Activated naive CD4-positive, alpha-beta T cell treated with anti-CD3 and anti-CD28 coated beads, Interleukin-2, amount 50 U/mL, for 72 hours (primary cell): ENCODE data around the gene TSPYL6. TPM values are rescaled to one million over a fixed set of nuclear protein-coding genes. Genes with fewer than 3 reads are reported as not detected.
A peak's percentile ranks its signal among the peaks of the same experiment; 100 is the strongest.
"Not testable (repeated sequence)": the region's sequence is repeated elsewhere in the genome, so short reads cannot be mapped to it uniquely, and the experiment has no call there.

Experiments used
- ATAC-seq, 2 donors: fragments of 150-1000 bp; cut with Tn5 transposase; 2 replicates each; pipeline ENCODE4 v1.10.0; 2021; ENCODE audit warnings: mild to moderate bottlenecking in 2 of 2, moderate library complexity in 2 of 2
- DNase-seq, 2 donors: peaks; one replicate each; pipeline ENCODE4 v3.0.0; 2021 to 2022; ENCODE audit warnings: low spot score in 2 of 2
- H3K27ac Mint-ChIP-seq, 2 donors: one replicate each; pipeline ENCODE4 v1.8.0; 2022; ENCODE audit warnings: mild to moderate bottlenecking in 2 of 2, mixed read lengths in 2 of 2
- H3K36me3 Mint-ChIP-seq, 2 donors: one replicate each; pipeline ENCODE4 v1.8.0; 2022; ENCODE audit warnings: mixed read lengths in 2 of 2
- H3K9me3 Mint-ChIP-seq, 2 donors: one replicate each; pipeline ENCODE4 v1.8.0; 2022; ENCODE audit warnings: mixed read lengths in 2 of 2
- total RNA-seq, 2 donors: library from RNA; stranded (reverse); gene quantifications; one replicate each; pipeline ENCODE4 v1.2.3, GENCODE V29; 2022

The TSPYL6 gene
- total RNA-seq = not detected

GRCh38 chr2:54256091-54256694 is at the start of gene TSPYL6:
TSPYL6 (minus strand) TSS chr2:54256229; CDS start chr2:54256151, 78 bp downstream.
- Mint-ChIP-seq H3K27ac (no peak within 1 kb of the TSS), H3K36me3 (peaks cover 0 to 6% of the 10 kb centered on the region in 2 donors), H3K9me3 (no peaks in the 10 kb centered on the region)
- DNase-seq = no peak
- no peak for ATAC-seq

- no peak for DNase-seq
- Mint-ChIP-seq H3K9me3 (no peaks in the 10 kb centered on the region), H3K36me3 (peaks cover 0 to 6% of the 10 kb centered on the region in 2 donors), H3K27ac (no peak overlapping the region)
- no peak for ATAC-seq
Observed at GRCh38 chr2:54303631-54304030, 47.6 kb upstream of the TSPYL6 start.

GRCh38 chr2:54298514-54298913 is 42.5 kb upstream of the TSPYL6 start:
- Mint-ChIP-seq H3K9me3 (no peaks in the 10 kb centered on the region), H3K36me3 (no peaks in the 10 kb centered on the region), H3K27ac (no peak overlapping the region)
- ATAC-seq (no peak), DNase-seq (no peak)

GRCh38 chr2:54295911-54296310 is 39.9 kb upstream of the TSPYL6 start:
- DNase-seq (no peak), ATAC-seq (no peak)
- Mint-ChIP-seq H3K36me3 (no peaks in the 10 kb centered on the region), H3K27ac (no peak overlapping the region), H3K9me3 (no peaks in the 10 kb centered on the region)

GRCh38 chr2:54294665-54295064 is 38.6 kb upstream of the TSPYL6 start:
- not testable (repeated sequence) for H3K9me3 Mint-ChIP-seq, H3K36me3 Mint-ChIP-seq, ATAC-seq

GRCh38 chr2:54290356-54291025 is 34.5 kb upstream of the TSPYL6 start:
- DNase-seq (no peak), ATAC-seq (no peak)
- Mint-ChIP-seq H3K27ac (no peak overlapping the region), H3K36me3 (peaks cover 0 to 3% of the 10 kb centered on the region in 2 donors), H3K9me3 (peaks cover 0 to 3% of the 10 kb centered on the region in 2 donors)

More at GRCh38 chr2:54294665-54295064, 38.6 kb upstream of the TSPYL6 start:
- H3K27ac Mint-ChIP-seq, DNase-seq: not testable (repeated sequence)

GRCh38 chr2:54289917-54290316 is 33.9 kb upstream of the TSPYL6 start:
- H3K9me3 Mint-ChIP-seq = peaks cover 0 to 5% of the 10 kb centered on the region in 2 donors
- DNase-seq = no peak
- no peak overlapping the region for H3K27ac Mint-ChIP-seq
- ATAC-seq = no peak
- H3K36me3 Mint-ChIP-seq = peaks cover 0 to 8% of the 10 kb centered on the region in 2 donors

- Mint-ChIP-seq H3K9me3 (peaks cover 0 to 10% of the 10 kb centered on the region in 2 donors), H3K27ac (no peak overlapping the region), H3K36me3 (peaks cover 0 to 8% of the 10 kb centered on the region in 2 donors)
- DNase-seq (no peak), ATAC-seq (no peak)
Observed at GRCh38 chr2:54287532-54287931, 31.5 kb upstream of the TSPYL6 start.

- no peak for DNase-seq
- Mint-ChIP-seq H3K9me3 (peaks cover 0 to 10% of the 10 kb centered on the region in 2 donors), H3K27ac (no peak overlapping the region), H3K36me3 (peaks cover 0 to 8% of the 10 kb centered on the region in 2 donors)
- ATAC-seq = no peak
Observed at GRCh38 chr2:54285451-54285850, 29.4 kb upstream of the TSPYL6 start.

- no peak overlapping the region for H3K27ac Mint-ChIP-seq
- peaks cover 0 to 10% of the 10 kb centered on the region in 2 donors for H3K9me3 Mint-ChIP-seq
- peaks cover 0 to 8% of the 10 kb centered on the region in 2 donors for H3K36me3 Mint-ChIP-seq
- ATAC-seq = no peak
- DNase-seq = no peak
Observed at GRCh38 chr2:54284826-54285225, 28.8 kb upstream of the TSPYL6 start.

GRCh38 chr2:54279385-54279784 is 23.4 kb upstream of the TSPYL6 start:
- peaks cover 0 to 2% of the 10 kb centered on the region in 2 donors for H3K9me3 Mint-ChIP-seq
- DNase-seq (no peak), ATAC-seq (no peak)
- no peak overlapping the region for H3K27ac Mint-ChIP-seq
- H3K36me3 Mint-ChIP-seq = no peaks in the 10 kb centered on the region

- H3K36me3 Mint-ChIP-seq = no peaks in the 10 kb centered on the region
- ATAC-seq (no peak), DNase-seq (no peak)
- H3K9me3 Mint-ChIP-seq = peaks cover 0 to 7% of the 10 kb centered on the region in 2 donors
- H3K27ac Mint-ChIP-seq = no peak overlapping the region
Observed at GRCh38 chr2:54275541-54275940, 19.5 kb upstream of the TSPYL6 start.

GRCh38 chr2:54274781-54275242 is 18.8 kb upstream of the TSPYL6 start:
- Mint-ChIP-seq H3K36me3 (no peaks in the 10 kb centered on the region), H3K9me3 (peaks cover 0 to 7% of the 10 kb centered on the region in 2 donors), H3K27ac (peak overlapping the region in 1 of 2 donors; percentile 82)
- peak; percentile 34 to 66 for ATAC-seq
- DNase-seq = no peak

GRCh38 chr2:54271843-54272627 is 16.0 kb upstream of the TSPYL6 start:
- no peak for DNase-seq
- peaks cover 0 to 7% of the 10 kb centered on the region in 2 donors for H3K9me3 Mint-ChIP-seq
- H3K27ac Mint-ChIP-seq = no peak overlapping the region
- no peaks in the 10 kb centered on the region for H3K36me3 Mint-ChIP-seq
- no peak for ATAC-seq

GRCh38 chr2:54271189-54271588 is 15.2 kb upstream of the TSPYL6 start:
- no peak overlapping the region for H3K27ac Mint-ChIP-seq
- H3K36me3 Mint-ChIP-seq = no peaks in the 10 kb centered on the region
- H3K9me3 Mint-ChIP-seq = peaks cover 0 to 7% of the 10 kb centered on the region in 2 donors
- no peak for ATAC-seq
- no peak for DNase-seq

- H3K27ac Mint-ChIP-seq = no peak overlapping the region
- H3K9me3 Mint-ChIP-seq = peaks cover 0 to 12% of the 10 kb centered on the region in 2 donors
- peaks cover 6 to 13% of the 10 kb centered on the region in 2 donors for H3K36me3 Mint-ChIP-seq
- ATAC-seq (no peak), DNase-seq (no peak)
Observed at GRCh38 chr2:54267577-54267976, 11.5 kb upstream of the TSPYL6 start.

- H3K36me3 Mint-ChIP-seq = peaks cover 6 to 13% of the 10 kb centered on the region in 2 donors
- not testable (repeated sequence) for H3K9me3 Mint-ChIP-seq, ATAC-seq, H3K27ac Mint-ChIP-seq, DNase-seq
Observed at GRCh38 chr2:54265081-54265480, 9.1 kb upstream of the TSPYL6 start.
